AG09309 (cell line): ENCODE measurements around the gene LRRC8B.
"Not testable (repeated sequence)": the region's sequence is repeated elsewhere in the genome, so short reads cannot be mapped to it uniquely, and the experiment has no call there.

ENCODE experiments used
- DNase-seq: peaks from one replicate; pipeline ENCODE4 v3.0.0-alpha.2; 2010; ENCODE audit warnings: low read depth
- H3K4me3 ChIP-seq: 2 replicates; pipeline ENCODE4 v1.5.1; 2011; ENCODE audit warnings: mild to moderate bottlenecking, low read depth, low read length, moderate library complexity; ENCODE audit not compliant: control insufficient read depth
- CTCF ChIP-seq: IDR thresholded peaks from 2 replicates; pipeline ENCODE4 v1.5.1; 2011; ENCODE audit warnings: mild to moderate bottlenecking, low read depth, low read length, inconsistent platforms; ENCODE audit not compliant: insufficient read depth, control insufficient read depth; ENCODE audit errors: missing control alignments

LRRC8B gene

GRCh38 chr1:89536555-89537341 is 12.1 kb downstream of the LRRC8B start:
- no peak for TF ChIP-seq CTCF
- DNase-seq: no peak
- no peak overlapping the region for H3K4me3 ChIP-seq

- no peak for TF ChIP-seq CTCF
- H3K4me3 ChIP-seq: no peak overlapping the region
- DNase-seq: no peak
Observed at GRCh38 chr1:89538361-89538760, 13.7 kb downstream of the LRRC8B start.

GRCh38 chr1:89539128-89539527 is 14.5 kb downstream of the LRRC8B start:
- no peak for DNase-seq
- no peak overlapping the region for H3K4me3 ChIP-seq
- TF ChIP-seq CTCF: no peak

- no peak for TF ChIP-seq CTCF
- no peak for DNase-seq
- H3K4me3 ChIP-seq: no peak overlapping the region
Observed at GRCh38 chr1:89540406-89540970, 15.9 kb downstream of the LRRC8B start.

- no peak for DNase-seq
- TF ChIP-seq CTCF: no peak
- H3K4me3 ChIP-seq: no peak overlapping the region
Observed at GRCh38 chr1:89542345-89542744, 17.7 kb downstream of the LRRC8B start.

GRCh38 chr1:89543632-89544031 is 19.0 kb downstream of the LRRC8B start:
- DNase-seq, H3K4me3 ChIP-seq: not testable (repeated sequence)

GRCh38 chr1:89545264-89546038 is 20.8 kb downstream of the LRRC8B start:
- no peak overlapping the region for H3K4me3 ChIP-seq
- no peak for TF ChIP-seq CTCF
- no peak for DNase-seq
